GM13977 (cell line): ENCODE results near the gene FBXW4.

ENCODE experiments used
- DNase-seq: peaks from one replicate; pipeline ENCODE4 v3.0.0; 2012; ENCODE audit warnings: low spot score
- CTCF ChIP-seq: IDR thresholded peaks from 2 replicates; pipeline ENCODE4 v1.5.1; 2012; ENCODE audit warnings: mild to moderate bottlenecking, control low read depth; ENCODE audit not compliant: insufficient read depth; ENCODE audit errors: extremely low read depth, missing control alignments
- in situ Hi-C: fragments of 300-500 bp; cut with MboI; formaldehyde crosslinking; loops from one replicate; pipeline ENCODE4 v1.12.0; 2022; ENCODE audit warnings: low sequenced_read_pairs, low pct_unique_long_range_greater_than_20kb, mixed read lengths, inconsistent platforms; ENCODE audit not compliant: unreplicated experiment

Gene FBXW4

DNA sequence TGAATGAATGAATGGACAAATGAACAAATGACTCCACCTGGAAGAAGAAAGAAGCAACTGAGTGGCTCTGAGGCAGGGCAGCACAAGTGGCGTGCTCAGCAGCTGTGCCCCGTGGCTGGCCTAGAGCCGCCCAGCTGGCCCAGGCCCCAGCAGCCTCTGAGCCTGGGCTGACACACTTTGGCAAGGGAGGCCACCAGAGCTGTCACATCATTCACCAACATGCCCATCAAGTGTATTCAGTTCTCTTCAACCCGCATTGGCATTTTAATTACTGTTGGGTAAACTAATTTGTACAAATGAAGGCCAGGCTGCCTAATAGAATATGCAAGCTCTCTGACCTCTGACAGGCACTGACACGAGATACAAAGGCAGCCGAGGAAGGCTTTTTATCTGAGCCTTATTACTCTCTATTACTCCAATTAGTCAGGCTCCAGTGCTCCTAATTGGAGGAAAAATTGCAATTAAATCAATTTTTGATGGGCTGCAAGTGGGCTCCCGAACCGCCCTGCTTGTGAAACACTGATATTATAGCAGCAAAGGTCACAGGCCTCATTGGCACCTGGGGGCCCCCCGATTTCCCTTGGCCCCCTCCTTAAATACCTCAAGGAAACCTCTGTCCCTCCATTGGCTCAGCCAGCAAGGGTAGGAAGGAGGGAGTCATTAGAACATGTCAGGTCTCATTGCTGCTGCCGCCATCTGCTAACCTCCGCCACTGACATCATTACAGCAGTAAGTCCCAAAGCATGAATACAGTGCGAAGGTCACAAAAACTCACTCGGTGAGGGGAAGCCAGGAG is 64.9 kb downstream of the FBXW4 start:
- no peak for TF ChIP-seq CTCF
- in situ Hi-C loops = no loop called here
- DNase-seq = no peak

DNA sequence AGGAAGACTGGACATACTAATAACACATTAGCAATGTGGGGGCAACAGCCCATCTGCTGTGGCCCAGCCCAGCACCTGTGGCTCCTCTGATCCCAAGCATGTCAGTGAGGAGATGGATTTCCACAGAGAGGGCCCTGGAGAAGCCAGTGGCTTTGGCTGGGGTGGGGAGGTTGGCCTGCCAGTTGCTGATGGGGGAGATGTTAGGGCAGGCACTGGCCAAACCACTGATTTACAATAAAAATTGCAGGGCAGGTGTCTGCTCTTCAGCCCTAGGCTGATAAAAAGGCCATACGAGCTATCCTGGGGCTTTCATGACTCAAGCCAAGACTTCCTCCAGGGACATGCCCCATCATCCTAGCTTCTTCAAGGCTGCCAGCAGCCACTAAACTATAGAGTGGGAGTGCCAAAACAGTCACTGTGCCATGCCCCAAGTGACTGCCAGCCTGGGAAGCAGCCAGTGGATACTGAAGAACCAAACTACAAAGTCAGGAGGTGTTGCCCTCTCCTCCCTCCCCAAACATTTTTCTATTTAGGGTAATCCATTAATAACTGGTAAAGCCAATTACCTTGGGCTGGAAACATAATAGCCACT is 69.1 kb downstream of the FBXW4 start:
- in situ Hi-C loops = no loop called here
- no peak for DNase-seq
- TF ChIP-seq CTCF = no peak

DNA sequence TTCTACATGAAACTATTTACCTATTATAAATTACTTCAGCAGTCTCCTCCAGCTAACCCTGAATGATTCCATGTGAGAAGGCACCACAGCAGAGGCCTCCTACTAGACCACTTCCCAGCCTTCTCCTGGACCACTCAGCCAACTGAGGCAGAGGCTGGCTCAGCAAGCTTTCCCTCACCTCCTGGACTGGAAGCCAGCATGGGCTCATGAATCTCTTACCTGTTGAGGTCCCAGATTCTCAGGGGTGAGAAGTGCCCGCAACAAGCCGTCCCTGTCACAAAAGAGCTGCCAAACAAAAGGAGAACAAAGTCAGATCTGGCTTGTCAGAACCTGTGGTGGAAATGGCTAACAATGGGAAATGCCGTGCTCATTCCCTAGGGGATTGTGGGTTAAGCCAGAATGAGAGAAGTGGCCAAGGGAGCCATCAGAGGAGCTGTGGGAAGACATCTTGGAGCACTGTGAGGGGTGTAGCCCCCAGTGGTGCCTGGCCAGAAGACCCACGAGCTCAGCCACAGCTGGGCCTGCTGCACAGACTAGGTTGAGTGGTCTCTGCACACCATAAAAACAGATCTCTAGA is 70.4 kb downstream of the FBXW4 start:
- no peak for DNase-seq
- TF ChIP-seq CTCF = no peak
- in situ Hi-C loops = no loop called here

- in situ Hi-C loops = no loop called here
- DNase-seq = no peak
- no peak for TF ChIP-seq CTCF
These were observed 71.4 kb downstream of the FBXW4 start for GRCh38 chr10:101623528-101623927.

GRCh38 chr10:101619983-101620382 is 75.0 kb downstream of the FBXW4 start:
- in situ Hi-C loops = no loop called here
- no peak for TF ChIP-seq CTCF
- no peak for DNase-seq

GRCh38 chr10:101618871-101619270 is 76.1 kb downstream of the FBXW4 start:
- TF ChIP-seq CTCF = no peak
- no peak for DNase-seq
- in situ Hi-C loops = no loop called here
